Activated T-cell treated with anti-CD3 and anti-CD28 coated beads for 24 hours (primary cell): ENCODE data around the gene TEX13D.

Experiments
- DNase-seq: peaks from one replicate; pipeline ENCODE4 v3.0.0-alpha.2; 2020; ENCODE audit warnings: low read depth

Gene TEX13D

DNA sequence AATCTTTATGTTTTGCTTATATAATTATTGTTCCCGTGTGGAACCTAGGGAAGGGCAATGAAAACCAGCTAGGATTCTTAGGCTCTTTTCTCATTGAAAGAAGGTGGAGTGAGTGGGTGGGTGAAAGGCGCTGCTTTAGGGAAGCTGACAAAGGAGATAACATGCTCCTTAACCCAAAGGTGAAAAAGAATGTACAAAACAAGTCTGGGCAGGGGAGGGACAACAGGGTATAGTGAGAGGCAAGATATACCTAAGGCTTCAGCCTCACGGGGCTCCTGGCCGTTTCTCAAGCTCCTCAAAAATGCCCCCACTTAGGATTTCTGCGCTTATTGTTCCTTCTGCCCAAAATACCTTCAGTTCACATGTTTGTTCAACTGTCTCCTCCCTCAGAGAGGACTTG, 15.7 kb downstream of the TEX13D start:
- DNase-seq = no peak

DNA sequence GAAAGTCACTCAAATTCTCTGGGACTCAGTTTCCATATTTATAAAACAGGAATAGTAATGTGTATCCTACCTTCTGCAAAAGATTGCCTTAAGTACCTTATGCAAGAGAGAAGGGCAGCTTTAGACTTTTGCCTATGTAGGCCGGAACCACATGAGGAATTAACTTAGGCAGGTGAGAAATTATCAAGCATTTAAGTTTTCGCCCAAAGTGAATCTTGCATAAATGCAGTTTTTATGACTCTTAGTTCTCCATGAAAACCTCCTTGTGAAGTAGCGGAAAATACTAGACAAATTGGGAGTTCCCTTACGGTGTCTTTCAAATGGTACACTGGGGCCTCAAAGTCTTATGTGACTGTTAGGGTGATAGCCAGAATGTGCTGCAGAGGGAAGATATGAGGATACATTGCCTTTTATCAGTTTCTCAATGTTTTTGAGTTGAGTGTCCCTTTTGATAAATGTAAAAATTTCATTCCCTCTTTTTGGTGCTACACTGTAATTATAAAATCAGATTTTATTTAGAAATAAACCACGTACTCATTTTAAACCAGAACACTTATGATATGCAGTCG, 16.5 kb downstream of the TEX13D start:
- no peak for DNase-seq

DNA sequence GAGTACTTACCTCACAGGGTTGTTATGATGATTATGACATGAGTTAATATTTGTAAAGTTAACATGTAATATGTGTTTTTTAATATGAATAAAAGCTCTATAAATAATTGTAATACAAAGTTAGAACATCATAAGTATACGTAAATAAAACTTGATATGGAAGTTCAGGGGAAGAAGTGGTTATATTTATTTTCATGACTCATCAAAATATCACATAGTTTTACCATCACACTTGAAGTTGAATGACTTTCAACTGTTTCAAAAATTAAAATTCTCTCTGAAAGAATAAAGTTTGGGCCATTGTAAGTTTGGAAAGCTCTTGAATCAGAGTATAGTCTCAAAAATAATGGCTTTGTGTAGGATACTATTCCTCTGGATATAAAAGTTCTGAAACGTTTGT, 22.2 kb downstream of the TEX13D start:
- DNase-seq = no peak

DNA sequence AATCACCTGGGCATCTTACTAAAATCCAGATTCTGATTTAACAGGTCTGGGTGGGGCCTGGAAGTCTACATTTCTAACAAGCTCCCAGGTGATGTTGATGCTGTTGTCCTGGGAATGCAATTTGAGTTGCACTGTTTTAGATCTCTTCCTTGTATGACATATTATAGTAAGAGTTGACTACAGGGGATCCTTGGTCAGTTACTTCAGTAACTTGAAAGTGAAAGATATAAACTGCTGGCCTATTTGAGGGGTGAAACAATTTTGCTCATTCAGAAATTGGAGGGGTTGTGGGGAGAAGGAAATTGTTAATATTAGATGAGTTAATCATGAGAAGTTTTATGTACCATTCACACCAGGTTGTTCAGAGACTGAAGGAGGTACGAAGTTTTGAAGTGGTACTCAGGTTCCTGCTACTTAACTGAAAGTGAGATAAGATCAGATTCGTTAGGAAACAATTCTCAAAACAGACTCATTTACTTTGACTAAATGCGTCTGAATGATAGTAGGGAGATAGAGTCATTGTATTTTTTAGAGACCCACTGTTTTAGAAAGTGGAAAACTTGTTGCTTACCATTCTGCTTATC, 26.4 kb downstream of the TEX13D start:
- no peak for DNase-seq

DNA sequence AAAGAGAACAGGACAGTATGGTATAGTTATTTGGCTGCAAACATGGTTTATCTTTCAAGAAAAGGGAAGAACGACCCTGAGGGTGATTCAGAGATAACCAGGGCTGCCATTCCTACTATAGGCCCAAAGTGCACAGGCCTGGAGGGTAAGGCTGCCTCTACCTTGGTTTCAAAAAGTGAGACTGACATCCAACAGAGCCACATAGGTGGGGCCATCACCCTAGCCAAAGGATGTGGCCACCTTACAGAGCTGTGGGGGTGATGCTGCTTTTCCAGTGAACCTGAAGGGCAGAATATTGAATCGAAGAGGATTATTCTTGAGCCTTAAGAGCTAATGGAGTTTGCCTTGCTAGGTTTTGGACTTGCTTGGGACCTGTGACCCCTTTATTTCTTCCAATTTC, 29.6 kb downstream of the TEX13D start:
- no peak for DNase-seq

DNA sequence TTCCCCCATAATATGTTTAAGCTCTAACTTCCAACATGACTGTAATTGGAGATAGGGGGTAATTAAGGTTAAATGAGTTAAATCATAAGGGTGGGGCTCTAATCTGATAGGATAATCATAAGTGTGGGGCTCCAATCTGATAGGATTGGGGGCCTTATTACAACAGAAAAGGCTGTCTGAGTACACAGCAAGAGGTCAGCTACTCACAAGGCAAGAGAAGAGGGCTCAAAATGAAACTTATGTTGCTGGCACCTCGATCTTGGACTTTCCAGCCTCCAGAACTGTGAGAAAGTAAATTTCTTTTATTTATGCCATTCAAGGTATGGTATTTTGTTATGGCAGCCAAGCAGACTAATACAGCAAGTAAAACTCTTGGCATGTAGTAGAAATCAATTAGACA, 30.3 kb downstream of the TEX13D start:
- no peak for DNase-seq

DNA sequence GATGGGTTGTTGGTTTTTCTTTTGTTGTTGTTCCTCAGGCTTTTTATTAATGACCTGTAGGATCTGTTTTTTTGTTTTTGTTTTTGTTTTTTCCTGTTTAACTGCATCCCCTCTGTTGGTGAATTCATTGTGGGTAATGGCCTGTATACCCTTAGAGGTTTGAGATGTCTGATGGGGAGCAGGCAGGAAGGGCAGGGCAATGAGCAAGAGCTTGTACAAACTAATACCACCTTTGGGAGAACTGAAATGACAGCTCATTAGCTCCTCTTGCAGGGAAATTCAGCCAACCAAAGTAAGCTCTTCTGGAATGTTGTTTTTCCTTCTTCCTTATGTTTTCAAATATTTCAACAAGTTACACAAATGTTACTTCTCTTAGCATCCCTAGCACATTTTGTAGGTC, 37.3 kb downstream of the TEX13D start:
- DNase-seq = no peak

DNA sequence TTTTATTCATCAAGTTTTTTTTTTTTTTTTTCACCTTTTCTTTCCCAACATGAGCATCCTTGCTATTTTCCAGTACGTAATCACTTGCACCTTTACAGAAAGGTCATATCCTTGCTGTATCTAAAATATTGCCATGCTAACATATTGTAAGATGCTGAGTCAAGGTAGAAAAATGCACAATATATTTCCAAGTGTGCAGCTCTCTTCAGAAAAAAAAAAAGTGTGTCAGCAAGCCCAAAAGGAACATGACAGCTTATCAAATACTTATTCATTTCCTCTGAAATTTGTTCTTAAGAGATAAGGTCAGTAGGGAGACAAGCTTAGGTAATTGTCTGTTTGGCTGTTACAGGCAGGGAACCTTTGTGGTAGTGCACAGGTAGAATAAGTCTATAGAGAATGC, 40.9 kb downstream of the TEX13D start:
- DNase-seq = no peak

DNA sequence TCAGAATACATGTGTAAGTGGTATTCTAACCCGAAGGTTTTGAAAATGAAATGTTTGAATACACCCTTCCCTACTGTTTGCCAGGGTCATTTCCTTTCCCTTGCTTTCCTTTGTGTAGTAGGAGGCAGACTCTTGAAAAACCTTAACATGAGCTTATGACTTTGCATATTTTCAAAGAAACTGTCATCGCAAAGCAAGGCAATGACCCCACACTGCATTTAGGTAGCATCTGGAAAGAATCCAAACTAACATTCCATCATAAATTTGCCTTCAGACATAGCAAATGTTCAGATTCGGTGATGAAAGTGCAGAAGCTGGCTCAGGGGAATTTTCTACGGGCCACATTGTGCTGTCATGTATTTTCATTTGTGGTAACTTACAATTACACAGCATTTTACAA, 46.2 kb downstream of the TEX13D start:
- DNase-seq = no peak

DNA sequence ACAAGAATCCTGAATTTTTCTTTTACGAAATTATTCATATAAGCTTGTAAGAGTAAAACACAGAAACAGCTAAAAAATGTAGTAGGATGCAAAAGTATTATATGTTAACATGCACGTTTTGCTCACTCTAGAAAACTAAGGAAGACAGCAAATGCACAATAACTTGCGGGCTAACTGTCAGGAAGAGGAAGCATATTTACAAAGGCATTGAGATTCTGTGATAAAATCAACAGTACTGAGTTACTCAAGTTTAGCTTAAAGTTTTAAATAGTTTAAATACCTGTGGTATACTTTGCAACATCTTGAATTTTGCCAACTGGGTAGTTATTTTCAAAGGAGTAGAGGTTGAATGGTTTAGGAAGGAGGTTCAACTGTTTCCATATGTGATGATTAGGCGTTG, 50.9 kb downstream of the TEX13D start:
- no peak for DNase-seq

DNA sequence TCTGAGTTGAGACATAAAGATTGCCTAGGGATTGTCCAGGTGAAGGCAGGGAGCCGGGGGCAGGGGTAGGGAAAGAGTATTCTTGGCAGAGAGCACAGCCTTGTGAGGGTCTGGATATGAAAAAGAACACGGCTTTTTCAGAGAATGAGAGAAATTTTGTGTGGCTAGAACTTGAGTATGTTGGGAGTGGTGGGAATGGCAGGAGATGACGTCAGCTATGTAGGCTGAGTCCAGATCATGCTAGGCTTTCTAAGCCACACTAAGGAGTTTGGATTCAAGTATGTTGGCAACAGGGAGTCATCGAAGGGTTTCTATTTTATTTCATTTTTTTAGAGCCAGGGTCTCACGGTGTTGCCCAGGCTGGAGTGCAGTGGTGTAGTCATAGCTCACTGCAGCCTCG, 53.9 kb downstream of the TEX13D start:
- no peak for DNase-seq
